HepG2 (cell line): ENCODE results near the gene SLC16A6. TPM values are rescaled to one million over a fixed set of nuclear protein-coding genes. Genes with fewer than 3 reads are reported as not detected.

Source experiments
- ATAC-seq: fragments of 200-7000 bp; cut with Tn5 transposase; 3 replicates; pipeline ENCODE4 v1.9.1; 2020; ENCODE audit warnings: mild to moderate bottlenecking, moderate library complexity
- BruUV-seq: library from RNA; stranded (reverse); fragments of 400-500 nt; replicated peaks from 2 replicates; lab custom pipeline; 2021; lab: Mats Ljungman, UMichigan
- CTCF ChIA-PET: fragments of 300-600 bp; formaldehyde crosslinking; extraction: SDS; loops from one replicate; lab custom pipeline; 2021; ENCODE audit warnings: low total read pairs, inconsistent platforms, low intra/inter-chr PET ratio; lab: Yijun Ruan, JAX
- POLR2A ChIA-PET: fragments of 350-600 bp; sonication (Branson Sonifier 250); formaldehyde crosslinking; loops from one replicate; lab custom pipeline; 2020; ENCODE audit warnings: antibody characterized with exemption, inconsistent platforms; lab: Yijun Ruan, JAX
- DNase-seq: peaks from one replicate; pipeline ENCODE4 v3.0.0-alpha.2; 2015; ENCODE audit warnings: low spot score
- FAIRE-seq: peaks from 3 replicates; lab custom pipeline; 2011; peaks lifted over from hg19 to GRCh38; lab: Jason Lieb, UNC
- H2AFZ ChIP-seq: one replicate; pipeline ENCODE4 v1.6.1; 2011; ENCODE audit warnings: low read length, inconsistent platforms
- H3K27ac ChIP-seq: fragments of 300-600 bp; 3 replicates; pipeline ENCODE4 v1.8.0; 2011; ENCODE audit warnings: mixed run types, mild to moderate bottlenecking, mixed read lengths, low read length, inconsistent platforms; ENCODE audit not compliant: insufficient read depth; ENCODE audit errors: extremely low read length
- H3K27me3 ChIP-seq, 2 experiments: fragments of 200-600 bp in 1 of 2; 2 replicates in 1 of 2; 3 replicates in 1 of 2; pipeline versions ENCODE4 v1.6.0 to v1.8.0; 2011; ENCODE audit warnings: low read length in 2 of 2, mild to moderate bottlenecking in 2 of 2, moderate library complexity in 2 of 2, inconsistent platforms in 1 of 2; ENCODE audit not compliant: insufficient read depth in 2 of 2, control insufficient read depth in 1 of 2
- H3K36me3 ChIP-seq, 2 experiments: fragments of 200-600 bp in 1 of 2; replicated peaks in 1 of 2; 2 replicates in 1 of 2; 3 replicates in 1 of 2; pipeline versions ENCODE4 v1.5.1 to v1.8.0; 2011; ENCODE audit warnings: low read length in 2 of 2, inconsistent platforms in 1 of 2; ENCODE audit not compliant: insufficient read depth in 2 of 2, control insufficient read depth in 1 of 2
- H3K4me1 ChIP-seq: 2 replicates; pipeline ENCODE4 v1.5.1; 2012; ENCODE audit warnings: low read length, inconsistent platforms; ENCODE audit not compliant: insufficient read depth
- H3K4me2 ChIP-seq: 2 replicates; pipeline ENCODE4 v1.6.0; 2011; ENCODE audit warnings: low read depth, low read length, inconsistent platforms
- H3K4me3 ChIP-seq, 3 experiments: fragments of 200-600 bp in 1 of 3; sonication (generic), shearing (Covaris generic) in 1 of 3; replicated peaks in 1 of 3; 2 replicates each; pipeline ENCODE4 v1.5.1; 2011 to 2016; ENCODE audit warnings: low read length in 3 of 3, inconsistent platforms in 2 of 3, low read depth in 2 of 3, mild to moderate bottlenecking in 2 of 3, control low read depth in 1 of 3, mixed read lengths in 1 of 3; ENCODE audit not compliant: insufficient read depth in 1 of 3
- H3K79me2 ChIP-seq: one replicate; pipeline ENCODE4 v1.6.1; 2011; ENCODE audit warnings: low read length, inconsistent platforms; ENCODE audit not compliant: insufficient read depth
- H3K9ac ChIP-seq: 2 replicates; pipeline ENCODE4 v1.6.0; 2011; ENCODE audit warnings: mild to moderate bottlenecking, low read depth, low read length, inconsistent platforms; ENCODE audit not compliant: insufficient read depth
- H3K9me3 ChIP-seq: 2 replicates; pipeline ENCODE4 v1.5.1; 2012; ENCODE audit warnings: mild to moderate bottlenecking, low read length
- H4K20me1 ChIP-seq: 2 replicates; pipeline ENCODE4 v1.6.0; 2011; ENCODE audit warnings: inconsistent platforms, mild to moderate bottlenecking, low read length, moderate library complexity; ENCODE audit not compliant: insufficient read depth
- MAFF ChIP-seq: IDR thresholded peaks from 2 replicates; pipeline ENCODE4 v1.6.1; 2011; ENCODE audit warnings: low read depth, low read length, improper control_type of control experiment
- NFE2 ChIP-seq: sonication (generic); formaldehyde crosslinking; IDR thresholded peaks from 2 replicates; pipeline ENCODE4 v1.4.0; 2020; ENCODE audit warnings: missing genetic modification reagents
- SMC3 ChIP-seq: IDR thresholded peaks from 2 replicates; pipeline ENCODE4 v1.6.1; 2011; ENCODE audit warnings: low read length, improper control_type of control experiment
- STAG1 ChIP-seq: sonication (generic); formaldehyde crosslinking; IDR thresholded peaks from 2 replicates; pipeline ENCODE4 v1.4.0; 2020; ENCODE audit warnings: missing genetic modification reagents
- ZNF234 ChIP-seq: sonication (generic); formaldehyde crosslinking; conservative IDR thresholded peaks from 2 replicates; pipeline ENCODE4 v1.5.1; 2020; ENCODE audit warnings: mild to moderate bottlenecking, missing genetic modification reagents
- ZNF451 ChIP-seq: sonication (generic); formaldehyde crosslinking; IDR thresholded peaks from 2 replicates; pipeline ENCODE4 v1.5.0; 2020; ENCODE audit warnings: mild to moderate bottlenecking, missing genetic modification reagents
- ZNF629 ChIP-seq: sonication (generic); formaldehyde crosslinking; conservative IDR thresholded peaks from 2 replicates; pipeline ENCODE4 v1.5.0; 2020; ENCODE audit warnings: missing genetic modification reagents
- WGBS: methylation state at CpG from one replicate; pipeline ENCODE4 v1.1.6; 2017; ENCODE audit warnings: low lambda C conversion rate; 5-methylcytosine and 5-hydroxymethylcytosine counted together
- in situ Hi-C: cut with HindIII; loops from 2 replicates; pipeline ENCODE4 v1.10.0; 2017; ENCODE audit warnings: low pct_unique_long_range_greater_than_20kb; ENCODE audit not compliant: extremely low pct_ligation_motif_present
- intact Hi-C: fragments of 100-400 bp; cut with micrococcal nuclease; formaldehyde crosslinking; loops from one replicate; pipeline ENCODE4 v1.10.0; 2022; ENCODE audit not compliant: unreplicated experiment
- polyA plus RNA-seq, 8 experiments: library from polyadenylated mRNA; depleted of rRNA in 3 of 8; stranded (reverse) in 7 of 8; unstranded in 1 of 8; fragments of >200 nt; fragmentation: Illumina TruSeq in 4 of 8; extraction: Trizol in 4 of 8; gene quantifications; 2 replicates each; pipeline versions ENCODE4 v1.2.1 to v1.2.3, GENCODE V29; 2011 to 2016; ENCODE audit warnings: low read depth in 4 of 8, missing spikeins in 1 of 8, mixed read lengths in 1 of 8; ENCODE audit not compliant: insufficient read depth in 1 of 8
- total RNA-seq, 5 experiments: library from RNA; depleted of rRNA; stranded (reverse); fragments of >200 nt; fragmentation: Illumina TruSeq; extraction: Trizol; gene quantifications; 2 replicates each; pipeline ENCODE4 v1.2.3, GENCODE V29; 2016; ENCODE audit warnings: low read depth in 1 of 5
- TF ChIP-seq, protein P1 (sequence below): sonication (generic); formaldehyde crosslinking; IDR thresholded peaks from 2 replicates; pipeline ENCODE4 v1.5.0; 2020; ENCODE audit warnings: mild to moderate bottlenecking, missing genetic modification reagents, moderate library complexity
- TF ChIP-seq, protein P2 (sequence below): sonication (generic); formaldehyde crosslinking; IDR thresholded peaks from 2 replicates; pipeline ENCODE4 v1.4.0; 2020; ENCODE audit warnings: missing genetic modification reagents, borderline replicate concordance
- TF ChIP-seq, protein P3 (sequence below): sonication (generic); formaldehyde crosslinking; conservative IDR thresholded peaks from 2 replicates; pipeline ENCODE4 v1.8.0; 2022; ENCODE audit warnings: missing genetic modification reagents
- TF ChIP-seq, protein P4 (sequence below): sonication (generic); formaldehyde crosslinking; IDR thresholded peaks from 2 replicates; pipeline ENCODE4 v1.5.0; 2020; ENCODE audit warnings: mild to moderate bottlenecking, missing genetic modification reagents
- TF ChIP-seq, protein P5 (sequence below): sonication (generic); formaldehyde crosslinking; IDR thresholded peaks from 2 replicates; pipeline ENCODE4 v1.5.0; 2020; ENCODE audit warnings: missing genetic modification reagents

Gene SLC16A6
- total and polyA plus RNA-seq, 2 of the 13 experiments (the other 11 are each of a cell fraction or from before 2014, with no cell fraction given), result 1.1 to 44.7 TPM

DNA sequence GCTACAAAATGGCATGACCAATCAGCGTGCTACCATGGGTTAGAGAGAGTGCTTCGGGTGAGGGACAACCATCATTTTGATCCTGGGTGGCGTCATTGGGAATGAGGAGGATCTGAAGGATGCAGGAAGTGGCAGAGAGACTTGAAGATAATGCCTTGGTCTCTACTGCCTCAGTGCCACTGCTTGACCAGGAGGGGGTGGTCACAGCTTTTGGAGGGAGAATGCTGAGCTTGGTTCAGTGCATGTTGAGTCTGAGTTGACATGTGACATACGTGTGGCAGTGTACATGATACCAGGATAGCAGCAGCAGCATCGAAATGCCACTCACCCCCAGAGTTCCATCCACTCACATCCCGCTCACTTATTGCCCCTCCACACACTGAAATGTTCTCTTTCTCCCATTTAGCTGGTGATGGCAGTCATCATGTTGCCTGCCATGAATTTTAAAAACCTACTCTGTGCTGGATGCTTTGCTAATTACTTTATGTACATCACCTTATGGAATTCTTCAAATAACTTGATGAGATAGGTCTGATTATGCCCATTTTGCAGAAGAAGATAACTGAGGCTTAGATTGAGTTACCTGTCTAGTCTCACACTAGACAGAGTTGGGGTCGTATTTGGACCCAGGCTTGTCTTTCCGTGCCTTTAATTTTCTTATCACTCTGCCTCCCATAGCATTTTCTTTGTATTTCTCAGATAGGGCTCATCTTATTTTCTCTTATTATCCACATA, 37.1 kb upstream of the SLC16A6 start:
- Histone ChIP-seq H3K9ac (no peak overlapping the region), H3K27me3 (no peaks in the 10 kb centered on the region), H3K4me1 (peaks cover under 1% of the 10 kb centered on the region; the same call in 1 of the 2 replicates), H3K36me3 (no peaks in the 10 kb centered on the region), H2AFZ (no peak overlapping the region), H3K4me3 (no peak overlapping the region), H3K9me3 (peaks cover 7% of the 10 kb centered on the region; the same call in 1 of the 2 replicates), H3K4me2 (no peak overlapping the region), H3K27ac (no peak overlapping the region), H3K79me2 (no peaks in the 10 kb centered on the region), H4K20me1 (no peaks in the 10 kb centered on the region)
- CTCF ChIA-PET, result no interaction called here
- no peak; the same call in 2 of the 3 replicates for ATAC-seq
- BruUV-seq, result no TSS peak
- DNase-seq, result no peak
- POLR2A ChIA-PET, result interaction anchor here (1.2 kb wide), 1 partner anchor 55 kb away, joined by 4 read pairs; no protein-coding TSS in a partner anchor
- intact Hi-C loops, result no loop called here
- FAIRE-seq, result no peak
- in situ Hi-C loops, result no loop called here
- WGBS, result 90% methylated on average over 8 of the region's 8 CpGs
- no peak for TF ChIP-seq NFE2
- peak; percentile 78; the same call in 1 of the 2 replicates for TF ChIP-seq ZNF629 (CRISPR knock-in tag)
- TF ChIP-seq, protein P1, sequence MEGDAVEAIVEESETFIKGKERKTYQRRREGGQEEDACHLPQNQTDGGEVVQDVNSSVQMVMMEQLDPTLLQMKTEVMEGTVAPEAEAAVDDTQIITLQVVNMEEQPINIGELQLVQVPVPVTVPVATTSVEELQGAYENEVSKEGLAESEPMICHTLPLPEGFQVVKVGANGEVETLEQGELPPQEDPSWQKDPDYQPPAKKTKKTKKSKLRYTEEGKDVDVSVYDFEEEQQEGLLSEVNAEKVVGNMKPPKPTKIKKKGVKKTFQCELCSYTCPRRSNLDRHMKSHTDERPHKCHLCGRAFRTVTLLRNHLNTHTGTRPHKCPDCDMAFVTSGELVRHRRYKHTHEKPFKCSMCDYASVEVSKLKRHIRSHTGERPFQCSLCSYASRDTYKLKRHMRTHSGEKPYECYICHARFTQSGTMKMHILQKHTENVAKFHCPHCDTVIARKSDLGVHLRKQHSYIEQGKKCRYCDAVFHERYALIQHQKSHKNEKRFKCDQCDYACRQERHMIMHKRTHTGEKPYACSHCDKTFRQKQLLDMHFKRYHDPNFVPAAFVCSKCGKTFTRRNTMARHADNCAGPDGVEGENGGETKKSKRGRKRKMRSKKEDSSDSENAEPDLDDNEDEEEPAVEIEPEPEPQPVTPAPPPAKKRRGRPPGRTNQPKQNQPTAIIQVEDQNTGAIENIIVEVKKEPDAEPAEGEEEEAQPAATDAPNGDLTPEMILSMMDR, result peak; percentile 56
- TF ChIP-seq, protein P2, sequence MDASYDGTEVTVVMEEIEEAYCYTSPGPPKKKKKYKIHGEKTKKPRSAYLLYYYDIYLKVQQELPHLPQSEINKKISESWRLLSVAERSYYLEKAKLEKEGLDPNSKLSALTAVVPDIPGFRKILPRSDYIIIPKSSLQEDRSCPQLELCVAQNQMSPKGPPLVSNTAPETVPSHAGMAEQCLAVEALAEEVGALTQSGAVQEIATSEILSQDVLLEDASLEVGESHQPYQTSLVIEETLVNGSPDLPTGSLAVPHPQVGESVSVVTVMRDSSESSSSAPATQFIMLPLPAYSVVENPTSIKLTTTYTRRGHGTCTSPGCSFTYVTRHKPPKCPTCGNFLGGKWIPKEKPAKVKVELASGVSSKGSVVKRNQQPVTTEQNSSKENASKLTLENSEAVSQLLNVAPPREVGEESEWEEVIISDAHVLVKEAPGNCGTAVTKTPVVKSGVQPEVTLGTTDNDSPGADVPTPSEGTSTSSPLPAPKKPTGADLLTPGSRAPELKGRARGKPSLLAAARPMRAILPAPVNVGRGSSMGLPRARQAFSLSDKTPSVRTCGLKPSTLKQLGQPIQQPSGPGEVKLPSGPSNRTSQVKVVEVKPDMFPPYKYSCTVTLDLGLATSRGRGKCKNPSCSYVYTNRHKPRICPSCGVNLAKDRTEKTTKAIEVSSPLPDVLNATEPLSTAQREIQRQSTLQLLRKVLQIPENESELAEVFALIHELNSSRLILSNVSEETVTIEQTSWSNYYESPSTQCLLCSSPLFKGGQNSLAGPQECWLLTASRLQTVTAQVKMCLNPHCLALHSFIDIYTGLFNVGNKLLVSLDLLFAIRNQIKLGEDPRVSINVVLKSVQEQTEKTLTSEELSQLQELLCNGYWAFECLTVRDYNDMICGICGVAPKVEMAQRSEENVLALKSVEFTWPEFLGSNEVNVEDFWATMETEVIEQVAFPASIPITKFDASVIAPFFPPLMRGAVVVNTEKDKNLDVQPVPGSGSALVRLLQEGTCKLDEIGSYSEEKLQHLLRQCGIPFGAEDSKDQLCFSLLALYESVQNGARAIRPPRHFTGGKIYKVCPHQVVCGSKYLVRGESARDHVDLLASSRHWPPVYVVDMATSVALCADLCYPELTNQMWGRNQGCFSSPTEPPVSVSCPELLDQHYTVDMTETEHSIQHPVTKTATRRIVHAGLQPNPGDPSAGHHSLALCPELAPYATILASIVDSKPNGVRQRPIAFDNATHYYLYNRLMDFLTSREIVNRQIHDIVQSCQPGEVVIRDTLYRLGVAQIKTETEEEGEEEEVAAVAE (CRISPR knock-in tag), result no peak
- TF ChIP-seq ZNF451, result no peak
- TF ChIP-seq, protein P3, sequence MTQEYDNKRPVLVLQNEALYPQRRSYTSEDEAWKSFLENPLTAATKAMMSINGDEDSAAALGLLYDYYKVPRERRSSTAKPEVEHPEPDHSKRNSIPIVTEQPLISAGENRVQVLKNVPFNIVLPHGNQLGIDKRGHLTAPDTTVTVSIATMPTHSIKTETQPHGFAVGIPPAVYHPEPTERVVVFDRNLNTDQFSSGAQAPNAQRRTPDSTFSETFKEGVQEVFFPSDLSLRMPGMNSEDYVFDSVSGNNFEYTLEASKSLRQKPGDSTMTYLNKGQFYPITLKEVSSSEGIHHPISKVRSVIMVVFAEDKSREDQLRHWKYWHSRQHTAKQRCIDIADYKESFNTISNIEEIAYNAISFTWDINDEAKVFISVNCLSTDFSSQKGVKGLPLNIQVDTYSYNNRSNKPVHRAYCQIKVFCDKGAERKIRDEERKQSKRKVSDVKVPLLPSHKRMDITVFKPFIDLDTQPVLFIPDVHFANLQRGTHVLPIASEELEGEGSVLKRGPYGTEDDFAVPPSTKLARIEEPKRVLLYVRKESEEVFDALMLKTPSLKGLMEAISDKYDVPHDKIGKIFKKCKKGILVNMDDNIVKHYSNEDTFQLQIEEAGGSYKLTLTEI (CRISPR knock-in tag), result no peak
- peak; percentile 29; the same call in 1 of the 2 replicates for TF ChIP-seq SMC3
- no peak for TF ChIP-seq ZNF234
- TF ChIP-seq MAFF, result no peak
- TF ChIP-seq, protein P4, sequence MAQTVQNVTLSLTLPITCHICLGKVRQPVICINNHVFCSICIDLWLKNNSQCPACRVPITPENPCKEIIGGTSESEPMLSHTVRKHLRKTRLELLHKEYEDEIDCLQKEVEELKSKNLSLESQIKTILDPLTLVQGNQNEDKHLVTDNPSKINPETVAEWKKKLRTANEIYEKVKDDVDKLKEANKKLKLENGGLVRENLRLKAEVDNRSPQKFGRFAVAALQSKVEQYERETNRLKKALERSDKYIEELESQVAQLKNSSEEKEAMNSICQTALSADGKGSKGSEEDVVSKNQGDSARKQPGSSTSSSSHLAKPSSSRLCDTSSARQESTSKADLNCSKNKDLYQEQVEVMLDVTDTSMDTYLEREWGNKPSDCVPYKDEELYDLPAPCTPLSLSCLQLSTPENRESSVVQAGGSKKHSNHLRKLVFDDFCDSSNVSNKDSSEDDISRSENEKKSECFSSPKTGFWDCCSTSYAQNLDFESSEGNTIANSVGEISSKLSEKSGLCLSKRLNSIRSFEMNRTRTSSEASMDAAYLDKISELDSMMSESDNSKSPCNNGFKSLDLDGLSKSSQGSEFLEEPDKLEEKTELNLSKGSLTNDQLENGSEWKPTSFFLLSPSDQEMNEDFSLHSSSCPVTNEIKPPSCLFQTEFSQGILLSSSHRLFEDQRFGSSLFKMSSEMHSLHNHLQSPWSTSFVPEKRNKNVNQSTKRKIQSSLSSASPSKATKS (CRISPR knock-in tag), result no peak
- TF ChIP-seq, protein P5, sequence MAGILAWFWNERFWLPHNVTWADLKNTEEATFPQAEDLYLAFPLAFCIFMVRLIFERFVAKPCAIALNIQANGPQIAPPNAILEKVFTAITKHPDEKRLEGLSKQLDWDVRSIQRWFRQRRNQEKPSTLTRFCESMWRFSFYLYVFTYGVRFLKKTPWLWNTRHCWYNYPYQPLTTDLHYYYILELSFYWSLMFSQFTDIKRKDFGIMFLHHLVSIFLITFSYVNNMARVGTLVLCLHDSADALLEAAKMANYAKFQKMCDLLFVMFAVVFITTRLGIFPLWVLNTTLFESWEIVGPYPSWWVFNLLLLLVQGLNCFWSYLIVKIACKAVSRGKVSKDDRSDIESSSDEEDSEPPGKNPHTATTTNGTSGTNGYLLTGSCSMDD (CRISPR knock-in tag), result no peak
- TF ChIP-seq STAG1 (CRISPR knock-in tag), result peak; percentile 50
